Heart left ventricle (tissue), 16 donors: ENCODE results near the gene TEX9. TPM values are rescaled to one million over a fixed set of nuclear protein-coding genes. Genes with fewer than 3 reads are reported as not detected.

ENCODE experiments used
- ATAC-seq, 4 donors: fragments of 200-7000 bp; cut with Tn5 transposase; one replicate each; pipeline ENCODE4 v1.9.1; 2020 to 2022; ENCODE audit warnings: moderate library complexity in 4 of 4, mild to moderate bottlenecking in 3 of 4, moderate number of reproducible peaks in 1 of 4
- DNase-seq, 5 donors: peaks; one replicate each; pipeline ENCODE4 v3.0.0-alpha.2; 2020
- H3K27ac ChIP-seq, 12 donors: fragments of 200-600 bp; sonication (generic) in 4 of 12; one replicate each; pipeline versions ENCODE4 v1.5.0 to v1.8.0; 2016 to 2022; ENCODE audit warnings: mild to moderate bottlenecking in 2 of 12
- H3K27me3 ChIP-seq, 9 donors: fragments of 200-600 bp; sonication (generic) in 2 of 9; one replicate each; pipeline versions ENCODE4 v1.5.1 to v1.8.0; 2016 to 2022; ENCODE audit warnings: mild to moderate bottlenecking in 3 of 9
- H3K36me3 ChIP-seq, 9 donors: fragments of 200-600 bp; sonication (generic) in 2 of 9; one replicate each; pipeline versions ENCODE4 v1.5.0 to v1.8.0; 2018 to 2022; ENCODE audit warnings: mild to moderate bottlenecking in 2 of 9
- H3K4me1 ChIP-seq, 12 donors: fragments of 200-600 bp; sonication (generic) in 4 of 12; one replicate each; pipeline versions ENCODE4 v1.5.0 to v1.8.0; 2016 to 2022; ENCODE audit warnings: mild to moderate bottlenecking in 3 of 12
- H3K4me3 ChIP-seq, 12 donors: fragments of 200-600 bp; sonication (generic) in 4 of 12; one replicate each; pipeline versions ENCODE4 v1.5.0 to v1.8.0; 2017 to 2022; ENCODE audit warnings: mild to moderate bottlenecking in 9 of 12, moderate library complexity in 4 of 12
- H3K9me3 ChIP-seq, 12 donors: fragments of 200-600 bp; sonication (generic) in 4 of 12; one replicate each; pipeline versions ENCODE4 v1.5.0 to v1.8.0; 2016 to 2022; ENCODE audit warnings: mild to moderate bottlenecking in 1 of 12
- POLR2A ChIP-seq, 2 donors: fragments of 450-650 bp; IDR thresholded peaks; one replicate each; pipeline ENCODE4 v1.6.1; 2017; ENCODE audit warnings: antibody characterized with exemption in 2 of 2, mild to moderate bottlenecking in 2 of 2, moderate library complexity in 2 of 2
- WGBS, 4 donors: extraction: QIAGEN DNeasy Blood & Tissue Kit in 2 of 4; methylation state at CpG; one replicate each; pipeline versions ENCODE4 v1.1.5 to v1.1.7; 2013 to 2018; 5-methylcytosine and 5-hydroxymethylcytosine counted together
- intact Hi-C, 10 donors: fragments of 100-400 bp; cut with DNase I; formaldehyde crosslinking; loops; one replicate each; pipeline versions ENCODE4 v1.11.1 to v1.14.2; 2022
- polyA plus RNA-seq, 2 donors: library from polyadenylated mRNA; stranded (reverse); fragments of 200-250 nt; gene quantifications; one replicate each; pipeline ENCODE4 v1.2.3, GENCODE V29; 2013
- total RNA-seq, 9 donors: library from RNA; depleted of rRNA in 2 of 9; stranded (reverse); fragments of >200 nt in 2 of 9; fragmentation: NEBNext Ultra II Directional in 3 of 9; extraction: Animal tissue kit (Norgen Biotek cat#: 25700) in 3 of 9; gene quantifications; one replicate each; pipeline versions ENCODE4 v1.1.0 to v1.2.4, GENCODE V29; 2016 to 2023
- TF ChIP-seq, protein P1 (sequence below), 12 donors: fragments of 200-600 bp; sonication (generic) in 4 of 12; IDR thresholded peaks; one replicate each; pipeline versions ENCODE4 v1.5.0 to v1.8.0; 2018 to 2022; ENCODE audit warnings: antibody characterized with exemption in 12 of 12, mild to moderate bottlenecking in 5 of 12
- donor health status: ischemic (EF 13 %, LVEDD 7.1; RV severe dilation, severe dysfunction).
- donor health status: healthy with polysubstance abuse.
- donor health status: DM: no; HTN: yes; CAD: no.
- donor health status: DM: no; HTN: no; CAD: no.
- donor health status: ischemic (EF 25% LVEDD 6.9; RV normal size, moderate dysfunction).
- donor health status: ischemic (EF 25% LVEDD 5.7; RV mildly dilated, moderate dysfunction).
- donor health status: healthy.
- donor health status: DM: yes; HTN: yes; CAD: no.
- donor health status: ischemic (EF 35%, LVEDD 5.7; RV mildly dilated, moderate dysfunction).
- donor health status: nonischemic (EF 11% LVEDD 7.7; RV severe dilation, severe dysfunction).
- donor health status: DM: yes; HTN: yes; CAD: no.
- donor health status: PGD.
- donor health status: ischemic (EF 29% LVEDD 5.4; RV normal size, mild dysfunction).
- donor health status: nonischemic (EF 23%, LVEDD 6.1; RV moderate dilation, normal function).

TEX9 gene
- total and polyA plus RNA-seq, 11 donors = 0.19 to 1.6 (median 0.75) TPM; not detected in 2

DNA sequence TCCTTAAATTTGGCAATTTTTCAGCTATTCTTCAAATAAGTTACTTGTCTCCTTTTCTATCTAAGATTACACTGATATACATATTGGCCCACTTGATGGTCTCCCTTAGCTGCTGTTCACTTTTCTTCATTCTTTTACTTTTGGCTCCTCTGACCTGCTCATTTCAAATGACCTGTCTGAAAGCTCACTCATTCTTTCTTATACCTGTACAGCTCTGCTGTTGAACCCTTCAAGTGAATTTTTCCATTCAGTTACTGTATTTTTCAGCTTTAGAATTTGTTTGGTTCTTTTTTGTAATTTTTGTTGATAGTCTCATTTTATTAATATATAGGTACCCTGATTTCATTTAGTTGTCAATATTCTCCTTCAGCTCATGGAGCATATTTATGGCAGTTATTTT lies 60.0 kb downstream of the TEX9 start:
- Histone ChIP-seq H3K4me1 (no peaks in the 10 kb centered on the region), H3K4me3 (no peak overlapping the region), H3K9me3 (peaks cover 0 to 13% (median 0%) of the 10 kb centered on the region in 12 donors), H3K27ac (no peak overlapping the region), H3K27me3 (no peaks in the 10 kb centered on the region), H3K36me3 (no peaks in the 10 kb centered on the region)
- DNase-seq (no peak), ATAC-seq (no peak)
- intact Hi-C loops = loop anchor here in 6 of 10 donors (5.0 to 10.0 kb wide), 2 partner anchors 178 to 180 kb away; partner anchors contain the start of gene RFX7 (in 2 of the 6)
- no peak for TF ChIP-seq POLR2A (IDR thresholded peaks at IDR 0.05)
- TF ChIP-seq, protein P1, sequence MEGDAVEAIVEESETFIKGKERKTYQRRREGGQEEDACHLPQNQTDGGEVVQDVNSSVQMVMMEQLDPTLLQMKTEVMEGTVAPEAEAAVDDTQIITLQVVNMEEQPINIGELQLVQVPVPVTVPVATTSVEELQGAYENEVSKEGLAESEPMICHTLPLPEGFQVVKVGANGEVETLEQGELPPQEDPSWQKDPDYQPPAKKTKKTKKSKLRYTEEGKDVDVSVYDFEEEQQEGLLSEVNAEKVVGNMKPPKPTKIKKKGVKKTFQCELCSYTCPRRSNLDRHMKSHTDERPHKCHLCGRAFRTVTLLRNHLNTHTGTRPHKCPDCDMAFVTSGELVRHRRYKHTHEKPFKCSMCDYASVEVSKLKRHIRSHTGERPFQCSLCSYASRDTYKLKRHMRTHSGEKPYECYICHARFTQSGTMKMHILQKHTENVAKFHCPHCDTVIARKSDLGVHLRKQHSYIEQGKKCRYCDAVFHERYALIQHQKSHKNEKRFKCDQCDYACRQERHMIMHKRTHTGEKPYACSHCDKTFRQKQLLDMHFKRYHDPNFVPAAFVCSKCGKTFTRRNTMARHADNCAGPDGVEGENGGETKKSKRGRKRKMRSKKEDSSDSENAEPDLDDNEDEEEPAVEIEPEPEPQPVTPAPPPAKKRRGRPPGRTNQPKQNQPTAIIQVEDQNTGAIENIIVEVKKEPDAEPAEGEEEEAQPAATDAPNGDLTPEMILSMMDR (IDR thresholded peaks at IDR 0.05) = no peak

DNA sequence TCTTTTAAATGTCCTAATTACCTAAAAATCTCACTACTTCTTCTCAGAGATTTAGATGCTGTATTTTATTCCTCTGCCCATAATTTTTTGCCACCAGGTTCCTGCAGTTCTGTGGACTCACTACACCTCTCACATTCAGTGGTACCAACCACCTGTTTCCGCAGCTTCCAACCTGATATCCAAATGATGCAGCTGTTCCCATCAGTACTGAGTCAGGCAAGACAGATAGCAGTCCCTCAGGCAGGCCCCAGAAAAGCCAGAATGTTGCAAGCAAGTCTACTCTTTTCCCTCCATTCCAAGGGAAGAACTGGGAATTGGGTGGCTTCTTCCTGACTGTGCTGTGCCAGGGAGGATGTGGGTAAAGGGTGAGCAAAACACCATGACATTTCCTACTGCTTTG lies 60.8 kb downstream of the TEX9 start:
- peaks cover 0 to 3% (median 0%) of the 10 kb centered on the region in 9 donors for H3K36me3 ChIP-seq
- no peaks in the 10 kb centered on the region for H3K4me1 ChIP-seq
- H3K27me3 ChIP-seq = no peaks in the 10 kb centered on the region
- TF ChIP-seq, protein P1 (IDR thresholded peaks at IDR 0.05) = no peak
- TF ChIP-seq POLR2A (IDR thresholded peaks at IDR 0.05) = no peak
- intact Hi-C loops = loop anchor here in 6 of 10 donors (5.0 to 10.0 kb wide), 2 partner anchors 179 to 181 kb away; partner anchors contain the start of gene RFX7 (in 2 of the 6)
- H3K4me3 ChIP-seq = no peak overlapping the region
- 95 to 97% (median 97%) methylated on average over 1 of the region's 1 CpG for WGBS, 4 donors
- ATAC-seq = no peak
- peaks cover 0 to 13% (median 0%) of the 10 kb centered on the region in 12 donors for H3K9me3 ChIP-seq
- DNase-seq = no peak
- H3K27ac ChIP-seq = no peak overlapping the region

DNA sequence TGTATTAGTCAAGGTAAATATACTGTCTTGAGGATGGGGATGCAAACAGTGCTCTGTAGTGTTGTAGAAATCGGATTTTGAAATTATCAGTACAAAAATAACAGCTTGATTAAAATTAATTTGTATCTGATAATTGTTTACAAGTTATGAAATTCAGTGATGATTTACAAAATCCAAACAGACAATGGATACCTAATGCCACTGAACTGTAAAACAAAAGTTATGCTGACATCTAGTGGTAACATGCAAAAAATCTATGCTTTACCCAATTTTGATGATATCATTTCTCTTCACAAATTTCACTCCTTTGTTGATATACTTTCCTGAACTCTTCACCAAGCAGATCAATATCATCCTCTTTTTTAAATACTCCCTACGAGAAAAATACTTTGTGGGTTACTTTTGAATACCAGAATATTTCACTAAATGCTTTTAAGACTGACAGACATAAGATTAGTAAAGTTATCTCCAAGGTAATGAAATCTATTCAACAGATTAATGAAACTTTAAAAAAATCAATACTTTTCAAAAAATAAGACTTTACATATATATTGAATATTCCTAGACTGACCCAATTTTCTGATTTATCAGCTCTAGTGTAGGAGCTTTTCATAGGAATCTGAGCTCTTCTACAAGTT lies 63.7 kb downstream of the TEX9 start:
- H3K4me3 ChIP-seq = no peak overlapping the region
- H3K27me3 ChIP-seq = no peaks in the 10 kb centered on the region
- 23 to 29% (median 25%) methylated on average over 2 of the region's 2 CpGs for WGBS, 4 donors
- DNase-seq (no peak), ATAC-seq (no peak)
- intact Hi-C loops = loop anchor here in 7 of 10 donors (2.0 to 10.0 kb wide), 3 partner anchors 182 to 184 kb away; partner anchors contain the start of gene RFX7 (in 2 of the 7)
- TF ChIP-seq POLR2A (IDR thresholded peaks at IDR 0.05) = no peak
- TF ChIP-seq, protein P1 (IDR thresholded peaks at IDR 0.05) = peak in 10 of 12 donors; percentile 34 to 64 (median 46)
- peaks cover 0 to 9% (median 0%) of the 10 kb centered on the region in 9 donors for H3K36me3 ChIP-seq
- no peak overlapping the region for H3K27ac ChIP-seq
- no peaks in the 10 kb centered on the region for H3K4me1 ChIP-seq
- H3K9me3 ChIP-seq = peaks cover 0 to 13% (median 0%) of the 10 kb centered on the region in 12 donors

DNA sequence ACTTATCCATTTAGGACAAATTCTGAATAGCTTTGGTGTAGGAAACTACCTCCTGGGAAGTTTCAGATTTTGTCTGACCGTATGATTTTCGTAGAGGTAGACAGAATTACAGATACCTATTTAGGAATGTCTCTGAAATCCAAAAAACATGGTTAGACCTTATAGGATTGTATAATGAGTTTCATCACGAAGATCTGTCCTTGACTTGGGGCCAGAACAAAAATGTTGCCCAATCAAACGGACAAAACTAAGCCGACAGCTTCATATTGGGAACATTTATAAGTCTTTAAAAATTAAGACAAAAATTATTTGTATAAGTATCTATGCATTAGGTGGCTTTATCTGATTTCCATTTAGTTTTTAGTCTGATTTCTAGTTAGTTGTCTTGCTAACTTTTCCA lies 67.1 kb downstream of the TEX9 start:
- DNase-seq (no peak), ATAC-seq (no peak)
- peaks cover 0 to 9% (median 0%) of the 10 kb centered on the region in 9 donors for H3K36me3 ChIP-seq
- no peaks in the 10 kb centered on the region for H3K9me3 ChIP-seq
- WGBS, 4 donors = 91 to 96% (median 94%) methylated on average over 5 of the region's 5 CpGs
- TF ChIP-seq POLR2A (IDR thresholded peaks at IDR 0.05) = no peak
- TF ChIP-seq, protein P1 (IDR thresholded peaks at IDR 0.05) = no peak
- H3K4me3 ChIP-seq = no peak overlapping the region
- no peak overlapping the region for H3K27ac ChIP-seq
- intact Hi-C loops = loop anchor here in 1 of 10 donors (5.0 kb wide), 1 partner anchor 185 kb away; no protein-coding TSS in a partner anchor
- H3K27me3 ChIP-seq = no peaks in the 10 kb centered on the region
- no peaks in the 10 kb centered on the region for H3K4me1 ChIP-seq
